B cell (primary cell): ENCODE results near the gene LIF. TPM values are rescaled to one million over a fixed set of nuclear protein-coding genes. Genes with fewer than 3 reads are reported as not detected.

ENCODE experiments used
- ATAC-seq: fragments of 200-7000 bp; cut with Tn5 transposase; one replicate; pipeline ENCODE4 v1.10.0; 2021; ENCODE audit warnings: low read depth, mild to moderate bottlenecking, moderate number of reproducible peaks, moderate library complexity
- CTCF ChIA-PET: fragments of 350-600 bp; sonication (Branson Sonifier 250); formaldehyde crosslinking; loops from one replicate; lab custom pipeline; 2021; ENCODE audit warnings: antibody characterized with exemption, inconsistent platforms; lab: Charles Lee
- POLR2A ChIA-PET: fragments of 350-600 bp; sonication (Branson Sonifier 250); formaldehyde crosslinking; loops from one replicate; lab custom pipeline; 2021; ENCODE audit warnings: antibody characterized with exemption; lab: Charles Lee
- DNase-seq: peaks from one replicate; pipeline ENCODE4 v3.0.0; 2013
- H2AFZ ChIP-seq: 2 replicates; pipeline ENCODE4 v1.6.1; 2012; ENCODE audit warnings: mild to moderate bottlenecking, low read depth, low read length; ENCODE audit not compliant: insufficient read depth, poor library complexity, severe bottlenecking
- H3K27ac ChIP-seq, 2 donors: 1 replicate in 1 of 2; 2 replicates in 1 of 2; pipeline ENCODE4 v1.5.1; 2012 to 2013; ENCODE audit warnings: low read length in 2 of 2, mild to moderate bottlenecking in 2 of 2, moderate library complexity in 1 of 2
- H3K27me3 ChIP-seq, 4 experiments: fragments of 200-600 bp in 1 of 4; sonication (generic) in 1 of 4; replicated peaks in 1 of 4; 1 replicate in 2 of 4; 2 replicates in 2 of 4; pipeline versions ENCODE4 v1.6.1 to v1.7.0; 2013 to 2016; ENCODE audit warnings: low read length in 3 of 4, mild to moderate bottlenecking in 2 of 4, mixed read lengths in 1 of 4, moderate library complexity in 1 of 4; ENCODE audit not compliant: insufficient read depth in 4 of 4, control insufficient read depth in 3 of 4; ENCODE audit errors: control extremely low read depth in 1 of 4
- H3K36me3 ChIP-seq, 2 experiments: replicated peaks in 1 of 2; 1 replicate in 1 of 2; 2 replicates in 1 of 2; pipeline versions ENCODE4 v1.6.1 to v1.7.1; 2013; ENCODE audit warnings: low read length in 1 of 2; ENCODE audit not compliant: insufficient read depth in 2 of 2, control insufficient read depth in 1 of 2; ENCODE audit errors: control extremely low read depth in 1 of 2, extremely low read depth in 1 of 2
- H3K4me1 ChIP-seq, 2 donors: fragments of 200-600 bp in 1 of 2; sonication (generic) in 1 of 2; 1 replicate in 1 of 2; 2 replicates in 1 of 2; pipeline versions ENCODE4 v1.5.1 to v1.6.1; 2013 to 2017; ENCODE audit warnings: low read length in 2 of 2; ENCODE audit not compliant: control insufficient read depth in 2 of 2, insufficient read depth in 2 of 2
- H3K4me2 ChIP-seq: replicated peaks from 2 replicates; pipeline ENCODE3; 2012; ENCODE audit warnings: mild to moderate bottlenecking, low read depth, low read length; ENCODE audit not compliant: poor library complexity, severe bottlenecking
- H3K4me3 ChIP-seq, 5 experiments: fragments of 200-600 bp in 1 of 5; sonication (generic) in 1 of 5; 1 replicate in 3 of 5; 2 replicates in 2 of 5; pipeline versions ENCODE4 v1.5.1 to v1.7.0; 2011 to 2016; ENCODE audit warnings: low read length in 4 of 5, mild to moderate bottlenecking in 4 of 5, low read depth in 2 of 5, control low read depth in 1 of 5, moderate library complexity in 1 of 5; ENCODE audit not compliant: insufficient read depth in 1 of 5; ENCODE audit errors: control extremely low read depth in 1 of 5, extremely low read depth in 1 of 5
- H3K79me2 ChIP-seq: fragments of 200-600 bp; sonication (generic); one replicate; pipeline ENCODE4 v1.6.0; 2016; ENCODE audit warnings: low read length; ENCODE audit not compliant: control insufficient read depth, insufficient read depth
- H3K9ac ChIP-seq: fragments of 200-600 bp; sonication (generic); 2 replicates; pipeline ENCODE4 v1.6.1; 2017; ENCODE audit warnings: mild to moderate bottlenecking, low read length, moderate library complexity
- H3K9me3 ChIP-seq, 3 donors: one replicate each; pipeline versions ENCODE4 v1.6.1 to v1.7.1; 2013; ENCODE audit warnings: low read length in 2 of 3; ENCODE audit not compliant: control insufficient read depth in 2 of 3, insufficient read depth in 1 of 3; ENCODE audit errors: control extremely low read depth in 1 of 3
- H4K20me1 ChIP-seq: 2 replicates; pipeline ENCODE4 v1.6.0; 2012; ENCODE audit warnings: mild to moderate bottlenecking, low read length; ENCODE audit not compliant: insufficient read depth, control insufficient read depth, poor library complexity, severe bottlenecking
- H3K27ac Mint-ChIP-seq: one replicate; pipeline ENCODE4 v1.8.0; 2021; ENCODE audit warnings: mixed read lengths
- H3K27me3 Mint-ChIP-seq: one replicate; pipeline ENCODE4 v1.8.0; 2021; ENCODE audit warnings: mixed read lengths
- H3K4me1 Mint-ChIP-seq: one replicate; pipeline ENCODE4 v1.8.0; 2021; ENCODE audit warnings: mixed read lengths
- H3K4me3 Mint-ChIP-seq: one replicate; pipeline ENCODE4 v1.8.0; 2021; ENCODE audit warnings: mixed read lengths
- H3K9me3 Mint-ChIP-seq: one replicate; pipeline ENCODE4 v1.8.0; 2022; ENCODE audit warnings: mixed read lengths; ENCODE audit not compliant: insufficient read depth
- EZH2 ChIP-seq: IDR thresholded peaks from 2 replicates; pipeline ENCODE4 v1.6.1; 2012; ENCODE audit warnings: borderline replicate concordance, low read depth, mild to moderate bottlenecking, moderate library complexity, low read length; ENCODE audit not compliant: insufficient read depth, poor library complexity, severe bottlenecking
- WGBS: methylation state at CpG from one replicate; pipeline ENCODE4 v1.1.5; 2013; ENCODE audit warnings: missing lambda C conversion rate; ENCODE audit not compliant: insufficient coverage; 5-methylcytosine and 5-hydroxymethylcytosine counted together
- intact Hi-C: fragments of 100-400 bp; cut with micrococcal nuclease; formaldehyde crosslinking; loops from one replicate; pipeline ENCODE4 v1.10.0; 2022
- polyA plus RNA-seq: library from polyadenylated mRNA; depleted of rRNA; stranded (reverse); fragments of >200 nt; gene quantifications from 2 replicates; pipeline ENCODE4 v1.2.3, GENCODE V29; 2012
- total RNA-seq, 2 donors: library from RNA; stranded (reverse); fragments of 120-200 nt in 1 of 2; gene quantifications; 1 replicate in 1 of 2; 2 replicates in 1 of 2; pipeline versions ENCODE4 v1.2.3 to v1.2.4, GENCODE V29; 2013 to 2022
- TF ChIP-seq, protein P1 (sequence below): fragments of 200-600 bp; IDR thresholded peaks from one replicate; pipeline ENCODE4 v1.8.0; 2022; ENCODE audit warnings: antibody characterized with exemption, mild to moderate bottlenecking

LIF gene
- total and polyA plus RNA-seq, 2 donors (not counting 1 experiment from before 2014, with no cell fraction given) = 0.47 TPM; not detected in 1

DNA sequence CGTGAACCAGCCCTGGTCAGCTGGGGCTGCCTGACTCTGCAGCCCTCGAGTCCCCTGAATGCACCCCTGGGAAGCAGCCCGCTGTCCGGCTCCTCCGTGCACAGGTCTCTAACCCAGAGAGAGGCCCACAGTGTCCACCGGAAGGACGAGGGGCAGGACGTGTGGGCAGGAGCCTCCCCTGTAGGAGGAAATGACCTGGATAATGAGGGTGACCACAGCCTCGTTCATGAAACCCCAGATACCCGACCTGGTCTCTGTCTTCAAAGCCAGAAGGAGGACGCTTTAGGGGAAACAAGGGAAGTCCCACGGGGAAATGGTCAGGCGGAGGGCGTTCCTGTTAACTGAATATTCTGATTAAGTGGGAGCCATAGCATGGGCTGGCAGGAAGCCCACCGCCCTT, 23.3 kb downstream of the LIF start:
- no peak overlapping the region for H3K4me3 Mint-ChIP-seq
- peaks cover 21% of the 10 kb centered on the region for H3K4me1 Mint-ChIP-seq
- no peak overlapping the region for H3K27ac Mint-ChIP-seq

DNA sequence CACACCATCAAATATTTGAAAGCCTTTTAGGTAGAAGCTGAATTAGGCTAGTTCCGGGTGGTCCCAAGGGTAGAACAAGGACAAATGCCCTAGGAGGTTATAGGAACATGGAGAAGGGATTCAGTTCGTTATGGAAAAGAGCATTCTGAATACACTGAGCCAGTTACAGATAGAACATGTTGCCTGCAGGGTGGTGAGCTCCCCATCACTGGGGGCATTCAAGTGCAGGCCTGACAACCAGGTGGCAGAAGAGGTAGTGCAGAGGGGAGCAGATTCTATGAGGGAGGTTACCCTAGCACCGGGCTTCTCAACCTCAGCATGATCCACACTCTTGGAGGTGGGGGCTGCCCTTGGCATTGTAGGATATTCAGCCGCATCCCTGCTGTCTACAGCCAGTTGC, 24.2 kb downstream of the LIF start:
- H3K79me2 ChIP-seq = no peaks in the 10 kb centered on the region
- no peak overlapping the region for H3K27ac ChIP-seq
- H3K9ac ChIP-seq = no peak overlapping the region
- DNase-seq = no peak
- no peaks in the 10 kb centered on the region for H3K36me3 ChIP-seq
- peaks cover 0 to 4% (median 0%) of the 10 kb centered on the region in 3 donors for H3K9me3 ChIP-seq
- Mint-ChIP-seq H3K4me3 (no peak overlapping the region), H3K27me3 (peaks cover 13% of the 10 kb centered on the region), H3K27ac (no peak overlapping the region), H3K9me3 (no peaks in the 10 kb centered on the region), H3K4me1 (peaks cover 21% of the 10 kb centered on the region)
- ATAC-seq = no peak
- POLR2A ChIA-PET = no interaction called here
- intact Hi-C loops = no loop called here
- H3K27me3 ChIP-seq = no peaks in the 10 kb centered on the region
- H2AFZ ChIP-seq = no peak overlapping the region
- peaks cover 26 to 42% of the 10 kb centered on the region in 2 donors for H3K4me1 ChIP-seq
- no peaks in the 10 kb centered on the region for H4K20me1 ChIP-seq
- no peak overlapping the region for H3K4me2 ChIP-seq
- no peak overlapping the region for H3K4me3 ChIP-seq
- CTCF ChIA-PET = no interaction called here
- TF ChIP-seq, protein P1, sequence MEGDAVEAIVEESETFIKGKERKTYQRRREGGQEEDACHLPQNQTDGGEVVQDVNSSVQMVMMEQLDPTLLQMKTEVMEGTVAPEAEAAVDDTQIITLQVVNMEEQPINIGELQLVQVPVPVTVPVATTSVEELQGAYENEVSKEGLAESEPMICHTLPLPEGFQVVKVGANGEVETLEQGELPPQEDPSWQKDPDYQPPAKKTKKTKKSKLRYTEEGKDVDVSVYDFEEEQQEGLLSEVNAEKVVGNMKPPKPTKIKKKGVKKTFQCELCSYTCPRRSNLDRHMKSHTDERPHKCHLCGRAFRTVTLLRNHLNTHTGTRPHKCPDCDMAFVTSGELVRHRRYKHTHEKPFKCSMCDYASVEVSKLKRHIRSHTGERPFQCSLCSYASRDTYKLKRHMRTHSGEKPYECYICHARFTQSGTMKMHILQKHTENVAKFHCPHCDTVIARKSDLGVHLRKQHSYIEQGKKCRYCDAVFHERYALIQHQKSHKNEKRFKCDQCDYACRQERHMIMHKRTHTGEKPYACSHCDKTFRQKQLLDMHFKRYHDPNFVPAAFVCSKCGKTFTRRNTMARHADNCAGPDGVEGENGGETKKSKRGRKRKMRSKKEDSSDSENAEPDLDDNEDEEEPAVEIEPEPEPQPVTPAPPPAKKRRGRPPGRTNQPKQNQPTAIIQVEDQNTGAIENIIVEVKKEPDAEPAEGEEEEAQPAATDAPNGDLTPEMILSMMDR = no peak
- TF ChIP-seq EZH2 = no peak
- WGBS = 80% methylated on average over 4 of the region's 4 CpGs

More for the DNA sequence above, 23.3 kb downstream of the LIF start:
- no peak overlapping the region for H2AFZ ChIP-seq
- Mint-ChIP-seq H3K27me3 (peaks cover 13% of the 10 kb centered on the region), H3K9me3 (no peaks in the 10 kb centered on the region)
- TF ChIP-seq EZH2 = no peak
- TF ChIP-seq, protein P1 = no peak
- no peak overlapping the region for H3K4me2 ChIP-seq
- no peaks in the 10 kb centered on the region for H4K20me1 ChIP-seq
- WGBS = 39% methylated on average over 15 of the region's 15 CpGs
- DNase-seq (no peak), ATAC-seq (no peak)
- H3K27ac ChIP-seq = no peak overlapping the region
- H3K27me3 ChIP-seq = no peaks in the 10 kb centered on the region
- H3K4me1 ChIP-seq = peaks cover 26 to 42% of the 10 kb centered on the region in 2 donors
- CTCF ChIA-PET = no interaction called here
- H3K9me3 ChIP-seq = peaks cover 0 to 4% (median 0%) of the 10 kb centered on the region in 3 donors
- no peak overlapping the region for H3K9ac ChIP-seq
- H3K4me3 ChIP-seq = no peak overlapping the region
- H3K36me3 ChIP-seq = no peaks in the 10 kb centered on the region
- no peaks in the 10 kb centered on the region for H3K79me2 ChIP-seq
- intact Hi-C loops = no loop called here
- POLR2A ChIA-PET = no interaction called here
